HCEC 1CT (cell line): ENCODE data around the gene THEM4.

Experiments
- DNase-seq: peaks from one replicate; pipeline ENCODE4 v3.0.0-alpha.2; 2017

THEM4 gene

DNA sequence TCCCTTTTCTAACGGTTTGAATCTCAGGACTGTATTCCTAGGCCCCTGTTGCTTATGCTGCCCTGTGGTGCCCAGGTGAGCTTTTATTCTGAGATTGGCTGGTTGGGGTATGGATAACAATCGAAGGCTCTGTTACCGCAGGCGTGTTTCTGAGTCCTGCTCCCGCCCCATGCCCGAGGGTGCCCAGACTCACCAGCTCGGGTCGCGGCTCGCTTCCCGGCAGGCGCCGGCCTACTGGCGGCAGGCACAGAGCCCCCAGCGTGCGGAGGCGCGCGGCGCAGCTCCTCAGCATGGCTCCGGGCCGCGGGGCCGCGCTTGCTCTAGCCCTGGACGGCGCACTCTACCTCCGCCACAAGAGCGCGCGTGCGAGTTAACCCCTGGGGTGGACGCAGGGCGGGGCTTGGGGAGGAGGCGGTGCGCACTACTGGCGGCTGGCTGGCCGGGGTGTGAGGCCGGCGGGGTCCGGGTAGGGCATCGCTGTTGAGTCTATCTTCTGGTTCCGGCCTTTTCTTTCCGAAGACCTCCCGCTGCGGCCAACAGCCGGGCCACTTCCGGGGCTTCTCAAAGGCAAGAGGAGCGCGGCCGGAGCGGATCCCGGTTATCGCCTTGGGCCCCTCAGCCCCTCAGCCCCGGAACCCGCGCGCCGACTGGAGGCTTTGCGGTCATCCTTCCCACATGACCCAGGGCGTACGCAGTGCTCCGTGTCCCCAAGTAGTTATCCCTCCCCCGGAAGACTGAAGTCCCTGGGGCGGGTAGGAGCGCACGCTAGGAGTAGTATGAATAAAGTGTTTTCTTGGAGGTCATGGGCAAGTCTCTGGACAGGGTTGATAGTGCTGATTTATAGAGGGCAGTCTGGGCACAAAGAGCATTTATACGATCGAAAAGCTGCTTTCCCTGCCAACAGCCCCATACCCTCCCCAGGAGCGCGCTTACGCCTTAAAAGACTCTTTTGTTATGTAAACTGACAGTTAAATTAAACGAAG is at the start of gene THEM4:
Gene THEM4 (minus strand): TSS at position 345 of the 983 bp plus-strand sequence. CDS start 53 bp downstream, at position 292.
- DNase-seq = peak; percentile 98

- no peak for DNase-seq
Measured at GRCh38 chr1:151958959-151959358, 49.6 kb upstream of the THEM4 start.

DNA sequence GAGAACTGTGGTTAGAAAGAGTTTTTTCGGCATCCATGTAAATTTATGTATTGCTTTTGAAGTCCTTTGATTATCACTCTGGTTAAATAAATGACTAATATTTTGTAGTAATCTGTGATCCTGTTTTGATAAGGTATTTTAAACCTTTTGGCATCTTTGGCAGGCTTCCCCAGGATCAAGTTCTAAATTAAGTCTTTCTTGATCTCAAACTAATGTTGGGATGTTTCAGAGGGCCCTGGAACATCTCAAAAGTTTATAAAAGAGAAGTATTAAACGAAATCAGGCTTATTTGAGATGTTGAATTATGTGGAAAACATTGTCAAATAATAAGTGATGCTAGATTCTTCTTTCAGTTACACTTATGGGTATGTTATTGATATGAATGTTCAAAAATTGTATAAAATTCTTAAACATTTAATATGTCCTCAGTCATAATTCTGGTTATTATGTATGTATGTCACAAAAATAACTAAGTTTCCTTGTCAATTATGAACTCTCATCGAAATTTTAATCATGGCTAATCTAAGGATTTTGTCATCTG is 47.7 kb upstream of the THEM4 start:
- DNase-seq = no peak

- no peak for DNase-seq
Measured at GRCh38 chr1:151953409-151954094, 44.2 kb upstream of the THEM4 start.

- no peak for DNase-seq
Measured at GRCh38 chr1:151952811-151953210, 43.5 kb upstream of the THEM4 start.

DNA sequence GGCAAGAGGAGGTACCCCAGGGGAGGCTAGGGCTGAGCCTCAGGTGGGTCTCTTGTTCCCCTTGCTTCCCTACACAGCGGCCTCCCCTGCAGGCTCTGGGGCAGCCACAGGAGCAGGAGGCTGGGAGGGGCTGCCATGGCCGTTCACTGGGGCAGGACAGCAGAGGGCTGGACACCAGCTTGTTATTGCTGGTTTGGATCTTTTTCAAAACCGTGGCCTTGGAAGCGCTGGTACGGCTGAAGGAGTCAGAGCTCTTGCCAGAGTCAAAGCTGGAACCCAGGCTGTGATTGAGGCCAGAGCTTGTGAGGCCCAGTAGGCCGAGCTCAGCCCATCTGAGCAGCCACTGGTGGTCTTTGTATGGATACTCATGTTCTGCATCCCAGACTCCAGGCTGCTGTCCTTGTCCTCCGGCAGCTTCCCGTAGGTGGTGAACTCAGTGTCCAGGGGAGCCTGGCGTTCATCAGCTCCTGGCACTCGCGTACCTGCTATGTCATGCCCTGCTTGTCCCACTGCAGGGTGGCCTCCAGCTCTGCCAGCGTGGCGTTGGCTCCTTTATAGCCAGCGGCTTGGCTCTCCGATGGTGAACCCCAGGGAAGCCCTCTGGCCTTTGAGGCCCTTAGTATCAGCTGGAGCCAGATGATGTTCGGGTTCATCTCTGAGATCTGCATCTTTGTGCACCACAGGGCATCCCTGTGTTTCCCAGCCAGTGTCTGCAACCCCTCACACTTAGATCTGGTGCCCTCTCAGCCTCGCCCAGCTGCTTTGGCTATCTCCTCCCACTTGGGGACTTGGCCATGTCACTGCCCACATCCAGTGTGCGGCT is 40.3 kb upstream of the THEM4 start:
- DNase-seq = no peak

GRCh38 chr1:151948506-151948905 is 39.2 kb upstream of the THEM4 start:
- no peak for DNase-seq

DNA sequence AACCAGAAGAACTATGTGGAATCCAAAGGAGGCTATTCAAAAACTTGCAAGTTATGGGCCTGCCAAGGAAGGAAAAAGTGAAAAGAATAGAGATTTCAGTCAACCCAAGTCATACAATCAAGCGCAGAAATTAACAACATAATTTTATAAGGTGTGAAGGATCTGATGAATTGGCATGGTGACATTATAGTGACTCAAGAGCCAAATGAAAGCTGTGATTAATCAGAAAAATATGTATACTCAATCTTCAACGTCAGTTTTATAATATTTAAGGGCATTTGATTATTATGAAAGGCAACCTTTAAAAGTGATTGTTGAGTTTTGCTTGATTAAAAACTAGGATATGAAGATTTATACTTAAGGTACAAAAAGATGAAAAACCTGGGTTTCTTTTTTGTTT is 37.8 kb upstream of the THEM4 start:
- DNase-seq = peak; percentile 53

DNA sequence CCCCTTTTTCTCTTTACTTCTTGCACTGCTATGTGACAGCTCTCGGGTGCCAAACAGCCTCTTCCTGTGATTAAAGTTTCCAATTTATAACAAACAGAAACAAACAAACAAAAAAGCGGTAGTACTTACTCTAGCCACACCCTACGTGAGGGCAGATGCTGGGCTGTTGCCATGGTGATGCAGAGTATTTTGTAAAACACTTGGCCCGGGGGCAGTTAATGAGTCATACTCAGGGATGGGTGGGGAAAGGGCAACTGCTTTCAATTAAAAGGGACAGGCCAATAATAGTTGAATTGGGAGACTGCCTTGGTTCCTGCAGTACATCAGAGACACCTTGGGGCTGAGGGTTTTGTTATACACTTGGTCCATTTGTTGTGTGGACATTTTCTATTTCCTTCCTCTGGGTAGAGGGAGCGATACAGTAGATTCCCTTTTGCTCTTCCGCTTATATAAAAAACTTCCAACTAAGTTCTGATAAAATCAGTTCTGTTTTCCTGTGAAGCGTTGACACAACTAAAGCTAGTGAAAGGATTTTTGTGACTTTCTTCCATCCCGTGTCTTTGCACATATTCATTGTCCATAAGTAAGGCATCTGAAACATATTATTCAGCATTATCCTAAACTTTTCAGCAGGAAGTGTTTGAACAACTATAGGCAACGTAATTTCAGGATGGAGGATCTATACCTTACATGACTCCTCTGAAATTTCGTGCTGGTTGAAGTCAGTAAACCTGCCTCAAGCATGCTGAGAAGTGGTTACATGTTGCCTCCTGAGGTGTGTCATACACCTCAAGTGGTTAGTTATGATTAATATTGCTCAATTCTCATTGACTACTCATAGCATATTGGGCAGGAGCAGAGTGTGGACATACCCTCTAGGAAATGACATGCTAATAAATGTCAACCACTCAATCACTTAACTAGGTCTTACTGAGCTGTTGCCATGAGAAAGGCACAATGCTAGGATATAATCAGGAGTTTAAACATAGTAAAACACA is 36.7 kb upstream of the THEM4 start:
- DNase-seq = peak; percentile 89

DNA sequence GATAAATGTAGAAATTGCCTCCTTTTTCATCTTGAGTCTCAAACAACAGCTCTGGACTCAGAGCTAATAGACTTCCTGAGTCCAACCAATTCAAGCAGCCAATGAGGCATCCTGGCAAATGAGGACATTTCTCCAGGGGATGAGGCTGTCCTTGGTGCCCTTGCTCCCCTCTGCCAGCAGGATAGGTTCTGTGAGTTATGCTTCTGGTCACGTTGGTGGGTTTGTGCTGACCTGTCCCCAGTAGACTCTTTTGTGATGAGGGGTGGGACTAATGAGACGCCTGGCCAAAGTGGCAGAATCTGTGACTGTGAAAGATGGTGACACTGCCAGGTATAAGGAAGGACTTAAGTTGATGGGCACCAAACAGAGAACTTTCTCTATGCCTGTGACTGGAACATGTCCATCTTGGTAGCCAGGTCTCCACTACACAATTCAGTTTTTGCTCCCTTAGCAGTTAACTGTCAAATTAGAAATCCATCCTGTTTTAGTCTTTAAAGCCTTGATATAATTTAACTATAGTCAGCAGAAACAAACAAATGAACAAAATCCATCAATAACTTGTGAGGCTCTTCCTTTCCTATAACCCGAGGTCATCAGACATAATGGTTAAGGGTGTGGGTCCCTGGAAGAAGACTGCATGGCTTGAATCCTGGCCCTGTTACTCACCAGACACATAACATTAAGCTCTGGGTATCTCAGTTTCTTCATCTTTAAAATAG is 35.7 kb upstream of the THEM4 start:
- no peak for DNase-seq

GRCh38 chr1:151944126-151944856 is 35.0 kb upstream of the THEM4 start:
- DNase-seq = no peak

- DNase-seq = no peak
Measured at GRCh38 chr1:151943591-151943990, 34.3 kb upstream of the THEM4 start.

DNA sequence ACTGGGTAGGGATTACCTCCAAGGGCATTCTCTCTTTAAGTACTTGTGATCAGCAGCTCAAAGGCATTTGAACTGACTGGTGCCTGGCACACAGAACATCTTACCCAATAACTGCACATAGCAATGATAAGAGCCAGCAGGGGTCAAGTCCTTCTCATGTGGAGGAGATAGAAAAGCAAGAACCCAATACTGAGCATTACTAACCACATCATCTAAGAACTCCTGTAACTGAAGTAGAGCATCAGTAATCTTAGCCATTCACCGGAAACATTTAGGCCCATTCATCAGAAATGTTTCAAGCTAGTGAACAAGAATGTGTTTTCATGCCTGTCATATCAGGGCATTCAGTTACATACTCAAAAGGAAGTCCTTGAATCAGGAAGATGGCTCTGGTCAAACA is 33.6 kb upstream of the THEM4 start:
- DNase-seq = no peak

DNA sequence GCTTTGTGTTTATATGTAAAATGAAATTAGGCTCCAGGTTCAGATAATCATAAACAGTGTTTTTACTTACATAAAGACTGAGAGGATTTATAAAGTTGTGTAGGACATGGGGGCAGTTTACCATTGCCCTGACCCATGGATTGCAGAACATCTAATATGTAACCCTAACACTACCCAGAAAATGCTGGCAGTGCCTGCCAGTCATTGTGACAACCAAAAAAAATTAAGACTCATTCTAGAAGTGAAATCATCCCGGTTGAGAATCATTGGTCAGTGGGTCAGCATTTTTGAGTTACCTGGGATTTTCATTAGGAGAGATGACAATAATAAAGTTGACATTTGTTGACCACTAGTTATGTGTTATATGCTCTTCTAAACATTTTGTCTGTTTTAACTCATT is 31.2 kb upstream of the THEM4 start:
- DNase-seq = no peak

- no peak for DNase-seq
Measured at GRCh38 chr1:151939779-151940178, 30.5 kb upstream of the THEM4 start.

- no peak for DNase-seq
Measured at GRCh38 chr1:151939141-151939540, 29.8 kb upstream of the THEM4 start.

GRCh38 chr1:151936653-151937052 is 27.3 kb upstream of the THEM4 start:
- DNase-seq = no peak

DNA sequence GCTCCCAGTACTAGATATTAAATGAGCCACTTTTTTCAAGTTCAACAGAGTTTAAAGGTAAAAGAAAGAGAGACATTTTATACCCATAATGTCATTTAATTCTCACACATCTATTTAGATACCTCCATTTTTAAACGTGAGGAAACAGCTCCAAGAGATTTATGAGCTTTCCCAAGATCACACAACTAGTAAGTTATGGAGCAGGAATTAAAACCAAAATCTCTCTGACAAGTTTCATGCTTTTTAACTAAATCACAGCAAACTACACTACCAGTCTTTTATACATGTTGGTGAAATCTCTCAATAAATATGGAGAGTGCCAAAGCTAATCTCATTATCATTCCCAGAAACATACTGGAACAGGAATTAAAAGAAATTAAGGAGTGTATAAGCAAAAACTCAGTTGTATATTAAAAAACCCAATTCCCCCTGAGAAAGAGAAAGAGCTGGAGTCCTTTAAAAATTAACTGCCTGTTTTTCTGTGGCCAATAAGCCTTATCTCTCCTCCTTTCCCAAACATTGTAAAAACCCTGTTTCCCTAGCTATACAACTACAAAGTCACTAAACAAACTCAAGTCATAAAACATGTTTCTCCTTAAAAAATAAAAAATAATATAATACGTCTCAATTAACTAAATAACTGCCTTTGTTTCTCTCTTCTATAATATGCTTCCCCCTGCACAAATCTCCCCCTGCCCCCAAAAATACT is 26.7 kb upstream of the THEM4 start:
- no peak for DNase-seq

DNA sequence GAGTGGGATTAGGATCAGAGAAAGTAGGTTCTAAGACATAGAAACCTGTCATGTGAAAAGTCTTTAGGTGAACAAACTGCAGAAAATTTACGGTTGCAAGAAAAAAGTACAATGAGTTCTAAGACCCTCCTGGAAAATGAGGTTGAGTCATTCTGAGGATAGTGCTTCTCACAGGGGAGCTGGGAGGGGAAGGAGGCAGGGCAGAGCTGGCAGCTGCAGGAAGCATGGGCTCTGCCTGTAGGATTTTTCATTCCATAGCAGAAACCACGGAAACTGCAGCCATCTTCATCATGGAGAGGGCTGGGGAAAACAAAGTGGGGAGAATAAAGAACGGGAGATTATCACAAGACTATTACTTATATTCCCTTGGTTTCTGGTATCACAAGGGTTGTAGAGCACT is 25.8 kb upstream of the THEM4 start:
- DNase-seq = peak; percentile 22
